SH-SY5Y (cell line): ENCODE measurements around the gene ZBTB46.

ENCODE experiments used
- GATA2 ChIP-seq: IDR thresholded peaks from 2 replicates; pipeline ENCODE4 v1.6.1; 2011; ENCODE audit warnings: mild to moderate bottlenecking, low read depth, low read length
- GATA3 ChIP-seq: IDR thresholded peaks from 2 replicates; pipeline ENCODE4 v1.6.1; 2011; ENCODE audit warnings: low read depth, mild to moderate bottlenecking, low read length, moderate library complexity

- TF ChIP-seq GATA2 (no peak), GATA3 (no peak)
Measured at GRCh38 chr20:63839620-63840019, 8.6 kb upstream of the ZBTB46 start.
